WI38 (cell line): ENCODE results near the gene EEF1A2.

ENCODE experiments used
- H3K4me3 ChIP-seq: 2 replicates; pipeline ENCODE4 v1.5.1; 2011; ENCODE audit warnings: low read depth, mild to moderate bottlenecking, control low read depth, low read length
- TF ChIP-seq, protein P1 (sequence below): IDR thresholded peaks from 2 replicates; pipeline ENCODE4 v1.5.1; 2012; ENCODE audit warnings: low read depth, mild to moderate bottlenecking, control low read depth, low read length

The EEF1A2 gene

DNA sequence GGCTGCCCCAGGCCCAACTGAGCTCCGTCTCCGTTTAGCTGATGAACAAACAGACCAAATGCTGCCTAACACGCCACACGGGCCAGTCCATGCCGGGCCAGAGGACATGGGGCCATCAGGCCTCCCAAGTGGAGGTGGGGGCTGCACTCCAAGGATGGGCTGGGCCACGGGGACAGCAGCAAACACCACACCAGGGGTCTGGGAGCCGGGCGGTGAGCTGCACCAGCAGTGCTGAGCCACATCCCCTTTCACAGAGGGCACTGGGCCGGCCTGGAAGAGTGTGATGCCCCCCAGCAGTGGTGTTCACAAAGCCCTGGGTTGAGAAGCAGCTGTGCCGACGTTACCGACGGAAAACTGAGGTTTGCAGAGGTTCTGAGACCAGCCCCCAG lies 29.2 kb downstream of the EEF1A2 start:
- TF ChIP-seq, protein P1, sequence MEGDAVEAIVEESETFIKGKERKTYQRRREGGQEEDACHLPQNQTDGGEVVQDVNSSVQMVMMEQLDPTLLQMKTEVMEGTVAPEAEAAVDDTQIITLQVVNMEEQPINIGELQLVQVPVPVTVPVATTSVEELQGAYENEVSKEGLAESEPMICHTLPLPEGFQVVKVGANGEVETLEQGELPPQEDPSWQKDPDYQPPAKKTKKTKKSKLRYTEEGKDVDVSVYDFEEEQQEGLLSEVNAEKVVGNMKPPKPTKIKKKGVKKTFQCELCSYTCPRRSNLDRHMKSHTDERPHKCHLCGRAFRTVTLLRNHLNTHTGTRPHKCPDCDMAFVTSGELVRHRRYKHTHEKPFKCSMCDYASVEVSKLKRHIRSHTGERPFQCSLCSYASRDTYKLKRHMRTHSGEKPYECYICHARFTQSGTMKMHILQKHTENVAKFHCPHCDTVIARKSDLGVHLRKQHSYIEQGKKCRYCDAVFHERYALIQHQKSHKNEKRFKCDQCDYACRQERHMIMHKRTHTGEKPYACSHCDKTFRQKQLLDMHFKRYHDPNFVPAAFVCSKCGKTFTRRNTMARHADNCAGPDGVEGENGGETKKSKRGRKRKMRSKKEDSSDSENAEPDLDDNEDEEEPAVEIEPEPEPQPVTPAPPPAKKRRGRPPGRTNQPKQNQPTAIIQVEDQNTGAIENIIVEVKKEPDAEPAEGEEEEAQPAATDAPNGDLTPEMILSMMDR: no peak

DNA sequence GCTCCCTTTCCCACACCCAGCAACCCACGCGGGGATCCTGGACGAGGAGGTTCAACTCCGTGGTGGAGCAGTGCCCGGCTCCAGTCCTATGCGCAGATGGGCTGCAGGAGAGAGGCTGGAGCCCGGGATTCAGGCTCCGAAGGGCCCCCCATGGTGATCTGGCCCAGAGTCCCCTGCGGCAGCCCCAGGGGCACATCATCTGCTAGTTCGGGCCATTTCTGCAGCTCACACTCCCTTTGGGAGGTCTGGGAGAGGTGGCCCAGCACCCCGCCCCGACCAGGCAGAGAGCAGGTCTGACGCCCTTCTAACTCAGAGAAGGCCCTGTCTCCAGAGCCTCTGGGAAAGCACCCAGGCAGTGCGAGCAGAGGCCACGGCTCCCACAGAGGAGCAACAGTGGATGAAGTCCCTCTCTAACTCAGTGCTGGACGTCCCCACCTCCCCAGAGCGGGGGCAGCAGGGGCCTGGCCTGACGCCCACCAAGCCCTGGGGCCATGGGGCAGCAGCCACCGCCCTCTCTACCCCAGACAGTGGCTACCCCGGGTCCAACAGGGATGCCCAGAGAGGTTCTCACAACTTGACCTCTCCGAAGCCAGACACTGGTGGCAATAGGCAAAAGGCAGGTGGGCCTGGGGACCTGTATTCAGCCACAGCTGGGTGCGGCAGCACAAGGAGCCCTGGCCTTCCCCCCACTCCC lies 29.7 kb downstream of the EEF1A2 start:
- TF ChIP-seq, protein P1: no peak
- H3K4me3 ChIP-seq: no peak overlapping the region

More for the DNA sequence above, 29.2 kb downstream of the EEF1A2 start:
- no peak overlapping the region for H3K4me3 ChIP-seq

DNA sequence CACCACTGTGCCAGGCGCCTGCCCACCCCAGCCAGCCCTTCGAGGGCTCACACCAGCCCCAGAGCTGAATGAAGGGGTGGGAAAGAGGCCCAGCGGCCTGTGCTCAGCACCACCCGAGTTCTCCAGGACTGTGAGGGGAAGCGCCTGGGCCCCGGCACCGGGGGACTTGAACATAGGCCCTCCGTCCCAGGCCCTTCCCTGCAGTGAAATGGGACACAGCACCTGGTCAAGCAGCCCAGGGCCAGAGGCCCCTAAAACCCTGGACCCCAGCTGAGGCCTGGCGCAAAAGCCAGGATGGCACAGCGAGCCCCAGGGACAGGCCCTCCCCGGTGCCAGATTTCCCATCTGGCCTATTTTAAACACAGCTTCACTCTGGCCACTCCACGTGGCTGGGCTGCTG lies 30.5 kb downstream of the EEF1A2 start:
- TF ChIP-seq, protein P1: no peak
- H3K4me3 ChIP-seq: no peak overlapping the region

DNA sequence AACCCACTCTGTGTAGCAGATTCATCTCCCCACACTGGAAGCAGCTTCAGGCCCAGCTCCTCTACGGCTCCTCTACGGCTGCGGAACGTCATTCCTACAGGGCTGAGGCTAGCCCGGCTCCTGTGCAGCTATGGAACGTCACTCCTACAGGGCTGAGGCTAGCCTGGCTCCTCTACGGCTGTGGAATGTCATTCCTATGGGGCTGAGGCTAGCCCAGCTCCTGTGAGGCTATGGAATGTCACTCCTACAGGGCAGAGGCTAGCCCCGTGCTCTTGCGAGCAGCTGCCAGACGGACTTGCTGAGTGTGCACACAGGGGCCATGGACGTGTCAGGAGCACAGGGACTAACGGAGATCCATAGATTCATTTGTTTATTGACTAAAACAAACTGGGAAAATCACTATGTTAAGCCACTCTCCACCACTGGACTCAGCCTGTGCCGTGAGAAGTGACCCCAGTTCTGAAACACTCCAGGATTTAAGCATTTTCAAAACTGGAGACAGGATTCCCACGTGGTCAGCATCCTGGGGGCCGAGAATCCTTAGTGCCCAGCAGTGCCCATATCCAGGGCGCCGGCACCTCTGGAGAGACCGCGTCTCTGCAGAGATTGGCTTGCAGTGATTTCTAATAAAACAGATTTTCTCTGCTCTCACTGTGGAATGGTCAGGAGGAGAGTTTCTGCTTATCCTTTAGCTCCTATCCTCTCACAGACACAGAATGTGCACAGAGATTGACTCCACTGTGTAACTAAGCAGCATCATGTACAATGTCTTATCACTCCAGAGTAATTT lies 31.4 kb downstream of the EEF1A2 start:
- TF ChIP-seq, protein P1: no peak
- no peak overlapping the region for H3K4me3 ChIP-seq

DNA sequence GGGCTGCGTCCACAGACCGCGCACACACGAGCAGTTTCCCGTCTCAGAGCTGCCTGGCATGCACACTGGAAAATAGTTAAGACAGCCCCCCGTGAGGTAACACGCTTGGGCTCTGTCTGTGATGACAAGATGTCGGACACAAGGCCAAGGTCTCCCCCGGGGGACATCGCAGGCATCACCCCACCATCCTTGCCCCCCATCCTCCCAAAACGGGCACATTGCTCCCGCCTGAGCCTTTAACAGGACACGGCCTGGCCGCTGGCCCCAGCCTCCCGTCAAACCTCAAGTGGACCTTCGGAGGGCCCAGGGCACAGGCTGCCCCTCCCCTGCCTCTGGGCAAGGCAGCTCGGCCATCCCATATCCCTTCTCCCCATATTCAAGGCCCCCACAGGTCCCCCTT lies 32.0 kb downstream of the EEF1A2 start:
- no peak overlapping the region for H3K4me3 ChIP-seq
- TF ChIP-seq, protein P1: no peak

DNA sequence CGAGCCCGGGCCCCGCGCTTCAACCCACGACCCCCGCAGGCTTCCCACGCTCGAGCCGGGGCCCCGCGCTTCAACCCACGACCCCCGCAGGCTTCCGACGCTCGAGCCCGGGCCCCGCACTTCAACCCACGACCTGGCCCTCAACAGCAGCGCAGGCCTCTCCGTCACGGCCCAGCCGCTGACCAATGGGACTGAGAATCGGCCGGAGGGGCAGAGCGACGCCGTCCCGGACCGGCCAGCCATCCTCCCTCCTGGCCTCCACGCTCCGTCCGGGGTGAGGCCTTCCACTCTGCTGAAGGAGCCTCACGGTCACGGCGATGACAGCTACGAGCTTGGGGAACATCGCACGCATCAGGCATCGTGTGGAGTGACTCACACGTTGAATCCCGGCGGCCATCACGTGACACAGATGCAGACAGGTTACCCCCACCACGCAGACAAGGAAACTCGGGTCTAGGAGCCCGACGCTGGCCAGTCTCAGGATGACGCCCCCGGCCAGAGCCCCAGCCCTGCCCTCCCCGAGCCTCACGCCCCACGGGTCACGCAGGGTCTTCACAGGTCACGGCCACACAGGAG lies 32.5 kb downstream of the EEF1A2 start:
- TF ChIP-seq, protein P1: no peak
- no peak overlapping the region for H3K4me3 ChIP-seq
